ENCODE measurements around the gene BBX.

The BBX gene

GRCh38 chr3:107522510-107523288 is at the start of gene BBX:
Gene BBX (plus strand): TSS chr3:107522962. CDS start chr3:107710461, 187,499 bp downstream.
- Histone ChIP-seq H3K27ac (peak within 1 kb of the TSS; percentile 73 to 93 (median 90)), H3K9me3 (replicated peaks in 1 of 11) (no peaks in the 10 kb centered on the region), H3K4me1 (peaks cover 17 to 32% (median 25%) of the 10 kb centered on the region in 10 experiments), H3K9ac (peak within 1 kb of the TSS; percentile 87 to 94 (median 91)), H3K4me3 (peak within 1 kb of the TSS; percentile 82 to 99 (median 94)), H3K27me3 (no peaks in the 10 kb centered on the region), H3K36me3 (no peaks in the 10 kb centered on the region; a peak in 3 of 22 replicates), H4K20me1 (peaks cover 0 to 6% (median 0%) of the 10 kb centered on the region in 11 experiments; a peak in 1 of 22 replicates), H3K4me2 (peak within 1 kb of the TSS; percentile 86 to 99 (median 97))
- no peak for TF ChIP-seq Cebpa-rat (IDR thresholded peaks at IDR 0.05)

- H3K4me3 ChIP-seq, result no peak overlapping the region
- H3K27ac ChIP-seq, result no peak overlapping the region
- no peak overlapping the region for H3K9ac ChIP-seq
- no peak for TF ChIP-seq Cebpa-rat (IDR thresholded peaks at IDR 0.05)
- no peaks in the 10 kb centered on the region for H3K4me1 ChIP-seq
- H3K36me3 ChIP-seq, result no peaks in the 10 kb centered on the region
- no peaks in the 10 kb centered on the region for H4K20me1 ChIP-seq
- H3K9me3 ChIP-seq (replicated peaks in 1 of 11), result no peaks in the 10 kb centered on the region
- no peaks in the 10 kb centered on the region for H3K27me3 ChIP-seq
- H3K4me2 ChIP-seq, result no peak overlapping the region
Observed at GRCh38 chr3:107476462-107476861, 46.3 kb upstream of the BBX start.

GRCh38 chr3:107487490-107487889 is 35.3 kb upstream of the BBX start:
- Histone ChIP-seq H3K27ac (no peak overlapping the region), H3K4me2 (no peak overlapping the region), H3K9me3 (replicated peaks in 1 of 11) (no peaks in the 10 kb centered on the region), H3K27me3 (no peaks in the 10 kb centered on the region), H3K4me1 (no peaks in the 10 kb centered on the region), H4K20me1 (no peaks in the 10 kb centered on the region), H3K4me3 (no peak overlapping the region), H3K9ac (no peak overlapping the region), H3K36me3 (no peaks in the 10 kb centered on the region)
- no peak for TF ChIP-seq Cebpa-rat (IDR thresholded peaks at IDR 0.05)

- H3K9ac ChIP-seq, result no peak overlapping the region
- no peaks in the 10 kb centered on the region for H3K36me3 ChIP-seq
- no peak overlapping the region for H3K4me3 ChIP-seq
- H3K9me3 ChIP-seq (replicated peaks in 1 of 11), result no peaks in the 10 kb centered on the region
- H4K20me1 ChIP-seq, result no peaks in the 10 kb centered on the region
- H3K27me3 ChIP-seq, result no peaks in the 10 kb centered on the region
- no peaks in the 10 kb centered on the region for H3K4me1 ChIP-seq
- peak in 4 of 11 experiments; percentile 21 to 67 (median 32); a peak in 4 of 22 replicates for TF ChIP-seq Cebpa-rat (IDR thresholded peaks at IDR 0.05)
- H3K27ac ChIP-seq, result no peak overlapping the region
- H3K4me2 ChIP-seq, result no peak overlapping the region
Observed at GRCh38 chr3:107488942-107489341, 33.8 kb upstream of the BBX start.

- Histone ChIP-seq H4K20me1 (no peaks in the 10 kb centered on the region), H3K9ac (no peak overlapping the region), H3K4me2 (no peak overlapping the region), H3K9me3 (replicated peaks in 1 of 11) (no peaks in the 10 kb centered on the region), H3K4me3 (no peak overlapping the region), H3K36me3 (no peaks in the 10 kb centered on the region), H3K27ac (no peak overlapping the region), H3K27me3 (no peaks in the 10 kb centered on the region), H3K4me1 (peaks cover 0 to 4% (median 0%) of the 10 kb centered on the region in 10 experiments; a peak in 1 of 20 replicates)
- TF ChIP-seq Cebpa-rat (IDR thresholded peaks at IDR 0.05), result no peak
Observed at GRCh38 chr3:107493134-107493533, 29.6 kb upstream of the BBX start.

- Histone ChIP-seq H3K36me3 (no peaks in the 10 kb centered on the region), H3K9me3 (replicated peaks in 1 of 11) (no peaks in the 10 kb centered on the region), H3K4me2 (no peak overlapping the region), H3K27ac (no peak overlapping the region), H3K4me1 (peaks cover 0 to 4% (median 0%) of the 10 kb centered on the region in 10 experiments; a peak in 1 of 20 replicates), H4K20me1 (no peaks in the 10 kb centered on the region), H3K4me3 (no peak overlapping the region), H3K9ac (no peak overlapping the region), H3K27me3 (no peaks in the 10 kb centered on the region)
- no peak for TF ChIP-seq Cebpa-rat (IDR thresholded peaks at IDR 0.05)
Observed at GRCh38 chr3:107496855-107497254, 25.9 kb upstream of the BBX start.

- Histone ChIP-seq H3K9ac (no peak overlapping the region), H4K20me1 (no peaks in the 10 kb centered on the region), H3K4me2 (no peak overlapping the region), H3K36me3 (no peaks in the 10 kb centered on the region), H3K4me3 (no peak overlapping the region), H3K27me3 (no peaks in the 10 kb centered on the region), H3K4me1 (peaks cover 0 to 4% (median 0%) of the 10 kb centered on the region in 10 experiments; a peak in 1 of 20 replicates), H3K27ac (no peak overlapping the region), H3K9me3 (replicated peaks in 1 of 11) (no peaks in the 10 kb centered on the region)
- no peak for TF ChIP-seq Cebpa-rat (IDR thresholded peaks at IDR 0.05)
Observed at GRCh38 chr3:107498646-107499045, 24.1 kb upstream of the BBX start.

GRCh38 chr3:107506458-107506857 is 16.3 kb upstream of the BBX start:
- H3K4me1 ChIP-seq, result no peaks in the 10 kb centered on the region
- no peak overlapping the region for H3K4me2 ChIP-seq
- no peak overlapping the region for H3K27ac ChIP-seq
- no peaks in the 10 kb centered on the region for H4K20me1 ChIP-seq
- no peak overlapping the region for H3K4me3 ChIP-seq
- no peak for TF ChIP-seq Cebpa-rat (IDR thresholded peaks at IDR 0.05)
- H3K9ac ChIP-seq, result no peak overlapping the region
- no peaks in the 10 kb centered on the region for H3K9me3 ChIP-seq (replicated peaks in 1 of 11)
- no peaks in the 10 kb centered on the region for H3K27me3 ChIP-seq
- H3K36me3 ChIP-seq, result no peaks in the 10 kb centered on the region

- H3K9me3 ChIP-seq (replicated peaks in 1 of 11), result no peaks in the 10 kb centered on the region
- no peak overlapping the region for H3K27ac ChIP-seq
- no peak overlapping the region for H3K4me3 ChIP-seq
- no peak overlapping the region for H3K4me2 ChIP-seq
- no peaks in the 10 kb centered on the region for H3K27me3 ChIP-seq
- H3K4me1 ChIP-seq, result no peaks in the 10 kb centered on the region
- no peak for TF ChIP-seq Cebpa-rat (IDR thresholded peaks at IDR 0.05)
- H3K36me3 ChIP-seq, result no peaks in the 10 kb centered on the region
- H4K20me1 ChIP-seq, result no peaks in the 10 kb centered on the region
- no peak overlapping the region for H3K9ac ChIP-seq
Observed at GRCh38 chr3:107508331-107508730, 14.4 kb upstream of the BBX start.

- Histone ChIP-seq H3K27ac (no peak overlapping the region), H3K27me3 (no peaks in the 10 kb centered on the region), H3K4me1 (no peaks in the 10 kb centered on the region; a peak in 1 of 20 replicates)
Observed at GRCh38 chr3:107512108-107512507, 10.7 kb upstream of the BBX start.

More at GRCh38 chr3:107512108-107512507, 10.7 kb upstream of the BBX start:
- no peak overlapping the region for H3K4me2 ChIP-seq
- H3K36me3 ChIP-seq, result no peaks in the 10 kb centered on the region
- TF ChIP-seq Cebpa-rat (IDR thresholded peaks at IDR 0.05), result no peak
- H3K9ac ChIP-seq, result no peak overlapping the region
- no peaks in the 10 kb centered on the region for H4K20me1 ChIP-seq
- H3K9me3 ChIP-seq (replicated peaks in 1 of 11), result no peaks in the 10 kb centered on the region
- no peak overlapping the region for H3K4me3 ChIP-seq

All from BLaER1 treated with 17β-estradiol and CSF1 and Interleukin-3, amounts not matched to agents 10 nM and 100 nM (cell line).